GM12872 (cell line): Measurements from ENCODE around the gene SKA1.

Experiments used
- CTCF ChIP-seq: IDR thresholded peaks from 3 replicates; pipeline ENCODE4 v1.5.1; 2011; ENCODE audit warnings: low read depth, mild to moderate bottlenecking, low read length, moderate library complexity; ENCODE audit not compliant: insufficient read depth

Gene SKA1

GRCh38 chr18:50441501-50441900 is 66.7 kb downstream of the SKA1 start:
- no peak for TF ChIP-seq CTCF
